Measurements from ENCODE around the gene TNFRSF25. TPM values are rescaled to one million over a fixed set of nuclear protein-coding genes. Genes with fewer than 3 reads are reported as not detected.

Gene TNFRSF25
- total RNA-seq, 2 donors from 2014 or later = 33.1 to 87.1 TPM

DNA sequence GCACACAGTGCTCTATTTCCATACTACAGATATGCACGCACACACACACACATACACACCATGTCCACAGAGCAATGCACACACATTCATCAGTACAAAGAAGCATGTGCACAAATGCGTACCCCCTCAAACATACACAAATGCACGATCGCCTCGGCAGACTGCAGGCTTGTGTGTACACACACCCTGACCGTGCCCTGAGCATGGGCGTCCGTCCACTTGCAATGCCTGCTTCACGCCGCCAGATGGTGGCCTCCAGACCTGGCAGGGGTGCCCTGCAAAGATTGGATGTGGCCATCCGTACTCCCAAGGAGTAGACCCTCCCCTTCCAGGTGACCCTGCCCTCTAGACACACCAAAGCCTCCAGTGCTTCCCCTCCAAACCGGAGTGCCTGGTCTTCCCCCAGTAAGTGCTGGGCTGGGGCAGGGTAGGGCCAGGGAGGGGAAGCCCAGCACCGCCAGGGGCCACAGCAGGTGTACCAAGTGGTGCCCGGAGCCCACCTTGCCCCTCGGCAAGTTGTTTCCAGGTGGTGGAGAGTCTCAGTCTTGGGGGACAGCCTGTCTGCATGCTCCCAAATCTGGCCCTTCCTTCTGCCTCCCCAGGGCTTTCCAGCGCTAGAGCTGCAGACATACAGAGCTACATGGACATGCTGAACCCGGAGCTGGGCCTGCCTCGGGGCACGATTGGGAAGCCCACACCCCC is 20.8 kb downstream of the TNFRSF25 start:
- no peak overlapping the region for H3K9ac ChIP-seq (ENCODE audit: low read depth in 2 of 2, low read length in 2 of 2)
- no peaks in the 10 kb centered on the region for H3K36me3 ChIP-seq
- no peak overlapping the region for H3K27ac ChIP-seq
- H3K4me3 ChIP-seq = no peak overlapping the region
- TF ChIP-seq, protein P1, sequence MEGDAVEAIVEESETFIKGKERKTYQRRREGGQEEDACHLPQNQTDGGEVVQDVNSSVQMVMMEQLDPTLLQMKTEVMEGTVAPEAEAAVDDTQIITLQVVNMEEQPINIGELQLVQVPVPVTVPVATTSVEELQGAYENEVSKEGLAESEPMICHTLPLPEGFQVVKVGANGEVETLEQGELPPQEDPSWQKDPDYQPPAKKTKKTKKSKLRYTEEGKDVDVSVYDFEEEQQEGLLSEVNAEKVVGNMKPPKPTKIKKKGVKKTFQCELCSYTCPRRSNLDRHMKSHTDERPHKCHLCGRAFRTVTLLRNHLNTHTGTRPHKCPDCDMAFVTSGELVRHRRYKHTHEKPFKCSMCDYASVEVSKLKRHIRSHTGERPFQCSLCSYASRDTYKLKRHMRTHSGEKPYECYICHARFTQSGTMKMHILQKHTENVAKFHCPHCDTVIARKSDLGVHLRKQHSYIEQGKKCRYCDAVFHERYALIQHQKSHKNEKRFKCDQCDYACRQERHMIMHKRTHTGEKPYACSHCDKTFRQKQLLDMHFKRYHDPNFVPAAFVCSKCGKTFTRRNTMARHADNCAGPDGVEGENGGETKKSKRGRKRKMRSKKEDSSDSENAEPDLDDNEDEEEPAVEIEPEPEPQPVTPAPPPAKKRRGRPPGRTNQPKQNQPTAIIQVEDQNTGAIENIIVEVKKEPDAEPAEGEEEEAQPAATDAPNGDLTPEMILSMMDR (IDR thresholded peaks at IDR 0.05) = peak; percentile 64
- H3K27me3 ChIP-seq = peaks cover 20% of the 10 kb centered on the region
- peak; percentile 77 for DNase-seq
- intact Hi-C loops (cut with DNase I) = no loop called here
- peaks cover 9% of the 10 kb centered on the region for H3K4me1 ChIP-seq
- no peaks in the 10 kb centered on the region for H3K9me3 ChIP-seq

DNA sequence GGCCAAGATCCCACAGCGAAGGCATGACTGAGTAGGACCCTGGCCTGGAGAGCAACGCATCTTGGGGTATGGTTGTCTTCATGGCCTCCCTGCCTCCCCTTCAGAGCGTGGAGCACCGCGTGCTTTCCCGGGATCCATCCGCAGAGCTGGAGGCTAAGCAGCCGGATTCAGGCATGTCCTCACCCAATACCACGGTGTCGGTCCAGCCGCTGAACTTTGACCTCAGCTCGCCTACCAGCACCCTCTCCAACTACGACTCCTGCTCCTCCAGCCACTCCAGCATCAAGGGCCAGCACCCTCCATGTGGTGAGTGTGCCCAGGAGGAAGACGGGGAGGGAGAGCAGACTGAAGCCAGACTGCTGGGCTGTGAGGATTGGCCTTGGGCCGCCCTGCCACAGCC is 21.6 kb downstream of the TNFRSF25 start:
- peaks cover 20% of the 10 kb centered on the region for H3K27me3 ChIP-seq
- no peak overlapping the region for H3K9ac ChIP-seq (ENCODE audit: low read depth in 2 of 2, low read length in 2 of 2)
- no peak for DNase-seq
- no peak overlapping the region for H3K27ac ChIP-seq
- no peaks in the 10 kb centered on the region for H3K36me3 ChIP-seq
- peaks cover 3% of the 10 kb centered on the region for H3K4me1 ChIP-seq
- no peak overlapping the region for H3K4me3 ChIP-seq
- TF ChIP-seq, protein P1 (IDR thresholded peaks at IDR 0.05) = no peak
- no peaks in the 10 kb centered on the region for H3K9me3 ChIP-seq
- intact Hi-C loops (cut with DNase I) = no loop called here

DNA sequence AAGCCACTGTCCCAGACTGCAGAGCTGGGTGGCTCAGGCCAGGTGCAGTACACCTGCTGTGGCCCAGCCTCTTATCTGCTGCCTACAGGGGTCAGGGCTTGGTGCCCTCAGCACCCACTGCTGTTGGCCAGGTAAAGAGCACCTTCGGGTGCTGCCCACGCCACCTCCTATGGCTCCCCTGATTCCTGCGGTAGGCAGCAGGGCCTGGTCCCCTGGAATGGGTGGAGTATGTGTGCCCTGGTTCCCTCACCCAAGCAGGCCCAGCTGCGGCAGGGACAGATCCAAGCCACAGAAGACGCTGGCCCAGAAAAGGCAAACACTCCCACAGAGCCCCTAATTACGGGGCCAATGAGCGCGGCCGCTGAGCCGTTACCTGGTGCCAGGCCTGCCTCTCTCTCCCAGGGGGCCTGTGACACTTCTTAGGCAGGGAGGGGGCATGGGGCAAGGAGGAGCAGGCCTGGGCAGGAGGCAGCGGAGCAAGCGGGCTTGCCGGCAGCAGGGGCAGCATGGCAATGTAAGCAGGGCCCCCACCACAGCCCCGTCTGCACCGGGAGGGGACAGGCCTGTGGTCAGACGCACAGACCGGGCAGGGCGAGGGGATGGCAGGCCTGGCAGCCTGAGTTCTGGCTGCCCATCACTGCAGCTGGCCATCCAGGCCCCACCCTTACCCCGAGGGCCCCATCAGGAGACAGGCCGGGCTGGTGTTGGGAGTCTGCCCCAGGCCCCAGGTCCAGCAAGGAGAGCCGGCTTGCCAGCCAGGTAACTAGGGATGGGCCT is 22.4 kb downstream of the TNFRSF25 start:
- Histone ChIP-seq H3K9me3 (no peaks in the 10 kb centered on the region), H3K36me3 (no peaks in the 10 kb centered on the region), H3K27me3 (peaks cover 20% of the 10 kb centered on the region), H3K9ac (ENCODE audit: low read depth in 2 of 2, low read length in 2 of 2) (no peak overlapping the region), H3K4me3 (no peak overlapping the region), H3K27ac (no peak overlapping the region), H3K4me1 (peaks cover 3% of the 10 kb centered on the region)
- DNase-seq = no peak
- TF ChIP-seq, protein P1 (IDR thresholded peaks at IDR 0.05) = no peak
- intact Hi-C loops (cut with DNase I) = no loop called here

DNA sequence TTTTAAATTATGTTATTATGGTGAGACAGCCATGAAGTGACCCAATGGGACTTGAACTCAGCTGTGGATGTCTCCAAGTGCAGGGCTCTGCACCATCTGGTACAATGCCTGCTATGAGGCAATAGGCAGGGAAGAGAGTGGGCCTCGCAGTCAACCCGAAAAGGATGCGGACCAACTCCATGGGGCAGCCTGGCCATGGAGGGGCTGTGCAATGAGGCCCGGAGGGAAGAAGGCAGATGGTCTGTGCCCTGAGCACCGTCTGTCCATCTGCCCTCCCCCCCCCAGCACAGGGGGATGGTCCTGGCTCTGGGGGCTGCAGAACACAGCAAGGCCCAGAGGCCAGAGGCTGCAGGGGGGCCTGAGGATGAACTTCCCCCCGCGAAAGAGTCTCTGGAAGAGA is 24.4 kb downstream of the TNFRSF25 start:
- H3K4me3 ChIP-seq = no peak overlapping the region
- H3K9ac ChIP-seq (ENCODE audit: low read depth in 2 of 2, low read length in 2 of 2) = no peak overlapping the region
- peaks cover 2% of the 10 kb centered on the region for H3K27me3 ChIP-seq
- no peaks in the 10 kb centered on the region for H3K36me3 ChIP-seq
- no peak overlapping the region for H3K27ac ChIP-seq
- H3K9me3 ChIP-seq = no peaks in the 10 kb centered on the region
- DNase-seq = no peak
- H3K4me1 ChIP-seq = no peaks in the 10 kb centered on the region
- intact Hi-C loops (cut with DNase I) = no loop called here
- TF ChIP-seq, protein P1 (IDR thresholded peaks at IDR 0.05) = no peak

DNA sequence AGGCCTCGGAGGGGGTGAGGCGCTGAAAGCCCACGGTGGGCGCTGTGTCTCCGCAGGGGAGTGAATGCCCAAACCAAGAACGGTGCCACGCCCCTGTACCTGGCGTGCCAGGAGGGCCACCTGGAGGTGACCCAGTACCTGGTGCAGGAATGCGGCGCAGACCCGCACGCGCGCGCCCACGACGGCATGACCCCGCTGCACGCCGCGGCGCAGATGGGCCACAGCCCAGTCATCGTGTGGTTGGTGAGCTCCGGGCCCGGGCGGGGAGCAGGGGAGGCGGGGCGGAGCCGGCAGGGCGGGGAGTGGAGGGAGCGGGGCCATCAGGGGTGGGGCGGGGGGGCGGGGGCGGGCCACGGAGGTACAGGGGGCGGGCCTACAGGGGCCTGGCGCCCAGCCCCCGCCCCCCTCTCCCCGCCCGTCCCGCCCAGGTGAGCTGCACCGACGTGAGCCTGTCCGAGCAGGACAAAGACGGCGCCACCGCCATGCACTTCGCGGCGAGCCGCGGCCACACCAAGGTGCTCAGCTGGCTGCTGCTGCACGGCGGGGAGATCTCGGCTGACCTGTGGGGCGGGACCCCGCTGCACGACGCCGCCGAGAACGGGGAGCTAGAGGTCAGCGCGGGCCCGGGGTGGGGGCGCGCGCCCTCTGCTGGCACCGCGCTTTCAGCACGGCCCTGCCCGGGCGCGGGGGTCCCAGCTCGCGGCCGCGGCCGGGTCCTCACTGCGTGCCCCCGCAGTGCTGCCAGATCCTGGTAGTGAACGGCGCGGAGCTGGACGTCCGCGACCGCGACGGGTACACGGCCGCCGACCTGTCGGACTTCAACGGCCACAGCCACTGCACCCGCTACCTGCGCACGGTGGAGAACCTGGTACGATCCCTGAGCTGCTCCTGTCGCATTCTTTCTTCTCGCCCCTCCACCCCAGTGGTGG is 25.5 kb downstream of the TNFRSF25 start:
- Histone ChIP-seq H3K36me3 (no peaks in the 10 kb centered on the region), H3K4me1 (no peaks in the 10 kb centered on the region), H3K4me3 (peak overlapping the region; percentile 25), H3K27me3 (no peaks in the 10 kb centered on the region), H3K27ac (no peak overlapping the region), H3K9ac (ENCODE audit: low read depth in 2 of 2, low read length in 2 of 2) (no peak overlapping the region), H3K9me3 (no peaks in the 10 kb centered on the region)
- DNase-seq = peak; percentile 82
- intact Hi-C loops (cut with DNase I) = no loop called here
- TF ChIP-seq, protein P1 (IDR thresholded peaks at IDR 0.05) = peak; percentile 24
